T-cell (primary cell): ENCODE results near the gene SPTBN1. TPM values are rescaled to one million over a fixed set of nuclear protein-coding genes. Genes with fewer than 3 reads are reported as not detected.

Source experiments
- ATAC-seq, 4 experiments: fragments of 200-7000 bp in 3 of 4; fragments of 150-1000 bp in 1 of 4; cut with Tn5 transposase; replicated peaks in 1 of 4; 1 replicate in 3 of 4; 2 replicates in 1 of 4; pipeline ENCODE4 v1.10.0; 2021; ENCODE audit warnings: moderate library complexity in 3 of 4, mild to moderate bottlenecking in 2 of 4, moderate number of reproducible peaks in 1 of 4
- CTCF ChIA-PET, 2 donors: fragments of 300-600 bp; sonication (Branson Sonifier 250); formaldehyde crosslinking; loops; one replicate each; lab custom pipeline; 2022; ENCODE audit warnings: antibody characterized with exemption in 2 of 2; lab: Charles Lee
- POLR2A ChIA-PET, 2 donors: fragments of 300-600 bp; sonication (Branson Sonifier 250); formaldehyde crosslinking; loops; one replicate each; lab custom pipeline; 2022; ENCODE audit warnings: antibody characterized with exemption in 2 of 2; lab: Charles Lee
- DNase-seq, 35 experiments: peaks; one replicate each; pipeline versions ENCODE4 v3.0.0 to v3.0.0-alpha.2; 2013 to 2023
- H3K27ac ChIP-seq: one replicate; pipeline ENCODE4 v1.5.1; 2013; ENCODE audit warnings: low read length
- H3K27me3 ChIP-seq, 2 experiments: replicated peaks in 1 of 2; 1 replicate in 1 of 2; 2 replicates in 1 of 2; pipeline versions ENCODE4 v1.6.1 to v1.7.0; 2013; ENCODE audit warnings: low read length in 1 of 2, mixed read lengths in 1 of 2; ENCODE audit not compliant: control insufficient read depth in 2 of 2, insufficient read depth in 2 of 2; ENCODE audit errors: extremely low read depth in 1 of 2
- H3K36me3 ChIP-seq, 2 donors: 1 replicate in 1 of 2; 2 replicates in 1 of 2; pipeline versions ENCODE4 v1.6.1 to v1.7.0; 2013; ENCODE audit warnings: low read length in 1 of 2; ENCODE audit not compliant: control insufficient read depth in 2 of 2, insufficient read depth in 1 of 2; ENCODE audit errors: extremely low read depth in 1 of 2
- H3K4me1 ChIP-seq, 2 experiments: 1 replicate in 1 of 2; 2 replicates in 1 of 2; pipeline versions ENCODE4 v1.6.1 to v1.7.0; 2013; ENCODE audit warnings: low read length in 2 of 2, mixed read lengths in 1 of 2; ENCODE audit not compliant: insufficient read depth in 2 of 2, control insufficient read depth in 1 of 2; ENCODE audit errors: extremely low read depth in 1 of 2
- H3K4me3 ChIP-seq, 2 donors: 1 replicate in 1 of 2; 2 replicates in 1 of 2; pipeline versions ENCODE4 v1.5.1 to v1.7.0; 2013; ENCODE audit warnings: mild to moderate bottlenecking in 2 of 2, low read length in 1 of 2, moderate library complexity in 1 of 2; ENCODE audit not compliant: control insufficient read depth in 1 of 2; ENCODE audit errors: extremely low read depth in 1 of 2
- H3K9me3 ChIP-seq: 2 replicates; pipeline ENCODE4 v1.7.0; 2013
- H3K27ac Mint-ChIP-seq, 2 donors: one replicate each; pipeline ENCODE4 v1.8.0; 2020 to 2021; ENCODE audit warnings: mild to moderate bottlenecking in 2 of 2, mixed read lengths in 2 of 2
- H3K27me3 Mint-ChIP-seq, 2 donors: one replicate each; pipeline ENCODE4 v1.8.0; 2021 to 2022; ENCODE audit warnings: mixed read lengths in 2 of 2
- H3K36me3 Mint-ChIP-seq: one replicate; pipeline ENCODE4 v1.8.0; 2021; ENCODE audit warnings: mixed read lengths
- H3K4me1 Mint-ChIP-seq, 3 donors: one replicate each; pipeline ENCODE4 v1.8.0; 2020 to 2022; ENCODE audit warnings: mixed read lengths in 3 of 3, mild to moderate bottlenecking in 1 of 3
- H3K4me3 Mint-ChIP-seq, 3 donors: one replicate each; pipeline ENCODE4 v1.8.0; 2020 to 2022; ENCODE audit warnings: mild to moderate bottlenecking in 3 of 3, mixed read lengths in 3 of 3, moderate library complexity in 3 of 3
- H3K9me3 Mint-ChIP-seq, 3 donors: one replicate each; pipeline ENCODE4 v1.8.0; 2020 to 2022; ENCODE audit warnings: mixed read lengths in 3 of 3
- WGBS: methylation state at CpG from one replicate; pipeline ENCODE4 v1.1.5; 2013; ENCODE audit warnings: missing lambda C conversion rate; ENCODE audit not compliant: insufficient coverage; 5-methylcytosine and 5-hydroxymethylcytosine counted together
- total RNA-seq, 35 experiments: library from RNA in 6 of 35; stranded (reverse) in 6 of 35; fragments of 120-200 nt in 1 of 35; gene quantifications; one replicate each; pipeline versions ENCODE4 v1.2.1 to v1.2.4 and lab custom pipeline; 2013 to 2026

SPTBN1 gene
- total RNA-seq, 5 donors from 2014 or later (not counting 1 experiment from before 2014, with no cell fraction given), result 129 to 222 (median 139) TPM

DNA sequence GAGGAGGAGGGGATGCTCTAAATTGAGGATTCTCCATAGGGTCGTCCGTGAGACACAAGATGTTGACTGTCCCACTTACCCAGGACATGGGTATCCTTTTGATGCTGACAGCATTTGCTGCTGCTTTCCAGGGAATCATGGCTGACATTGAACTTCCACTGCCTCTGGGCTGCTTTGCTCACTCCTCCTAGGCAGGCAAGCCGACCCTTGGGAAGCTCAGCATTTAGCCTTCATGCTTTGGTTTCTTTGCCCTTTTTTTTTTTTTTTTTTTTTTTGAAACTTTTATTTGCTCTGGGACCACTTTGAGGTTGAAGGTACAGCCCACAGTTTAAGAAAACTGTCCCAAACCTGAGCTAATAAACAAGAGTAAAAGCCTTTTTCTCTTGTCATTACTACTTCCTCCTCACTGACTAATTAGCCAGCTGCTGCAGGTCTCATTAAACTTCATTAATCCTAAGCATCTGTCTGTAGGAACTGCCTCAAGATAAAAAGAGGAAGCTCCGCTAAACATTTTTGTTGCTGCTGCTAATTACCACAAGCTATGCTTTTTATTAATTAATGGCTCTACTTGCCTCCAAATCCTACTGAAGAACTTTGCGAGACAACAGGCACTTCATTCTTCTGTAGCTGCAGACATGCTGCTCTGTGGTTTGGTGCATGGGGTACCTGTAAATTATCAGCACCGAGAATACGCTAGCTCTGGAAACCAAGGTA lies 125.4 kb downstream of the SPTBN1 start:
- H3K9me3 ChIP-seq, result no peaks in the 10 kb centered on the region
- ATAC-seq (no peak), DNase-seq (no peak)
- H3K27ac Mint-ChIP-seq, result peak overlapping the region; percentile 94 to 95
- peak overlapping the region; percentile 44 to 72 (median 62) for H3K4me3 Mint-ChIP-seq
- peak overlapping the region; percentile 7 to 41 for H3K4me3 ChIP-seq
- CTCF ChIA-PET, result interaction anchor here (0.5 to 1.8 kb wide), 14 partner anchors 8 to 938 kb away, joined by 3 to 17 read pairs (median 4); partner anchors contain the start of gene CFAP36 (in 1 of the 2)
- peaks cover 0 to 6% of the 10 kb centered on the region in 2 donors for H3K36me3 ChIP-seq
- peak overlapping the region; percentile 98 for H3K27ac ChIP-seq
- H3K36me3 Mint-ChIP-seq, result peaks cover 18% of the 10 kb centered on the region
- no peaks in the 10 kb centered on the region for H3K27me3 Mint-ChIP-seq
- no peaks in the 10 kb centered on the region for H3K9me3 Mint-ChIP-seq
- H3K4me1 ChIP-seq, result peaks cover 75 to 93% of the 10 kb centered on the region in 2 experiments
- H3K4me1 Mint-ChIP-seq, result peaks cover 94 to 96% (median 94%) of the 10 kb centered on the region in 3 donors
- WGBS, result 40% methylated on average over 1 of the region's 7 CpGs
- POLR2A ChIA-PET, result interaction anchor here (0.5 to 1.8 kb wide), 12 partner anchors 10 to 796 kb away, joined by 3 to 13 read pairs (median 6); no protein-coding TSS in a partner anchor
- H3K27me3 ChIP-seq, result no peaks in the 10 kb centered on the region

DNA sequence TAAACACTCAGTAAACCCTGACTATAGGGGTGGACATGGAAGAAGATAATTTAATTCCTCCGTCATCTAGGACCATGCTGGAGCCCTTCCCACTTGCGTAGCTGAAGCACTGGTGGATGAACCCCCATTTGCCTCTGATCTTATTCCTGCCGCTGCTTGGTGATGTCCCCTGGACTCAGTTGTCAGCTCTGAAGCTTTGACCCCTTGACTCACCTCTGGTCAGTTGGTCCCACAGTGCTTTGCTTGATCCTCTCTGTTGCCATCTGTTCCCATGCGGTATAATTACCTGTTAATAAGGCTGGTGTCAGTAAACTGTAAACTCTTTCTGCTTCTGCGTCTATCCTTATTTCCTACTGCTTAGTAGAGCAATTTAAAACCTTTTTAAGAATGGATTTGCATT lies 126.9 kb downstream of the SPTBN1 start:
- Mint-ChIP-seq H3K4me3 (peak overlapping the region; percentile 34 to 72 (median 48)), H3K36me3 (peaks cover 13% of the 10 kb centered on the region), H3K9me3 (no peaks in the 10 kb centered on the region), H3K4me1 (peaks cover 94 to 96% (median 94%) of the 10 kb centered on the region in 3 donors), H3K27me3 (no peaks in the 10 kb centered on the region), H3K27ac (peak overlapping the region; percentile 94 to 95)
- ChIA-PET CTCF (no interaction called here), POLR2A (no interaction called here)
- peaks cover 0 to 3% of the 10 kb centered on the region in 2 donors for H3K36me3 ChIP-seq
- DNase-seq, result no peak
- no peak for ATAC-seq
- no peaks in the 10 kb centered on the region for H3K9me3 ChIP-seq
- 97% methylated on average over 3 of the region's 5 CpGs for WGBS
- H3K4me1 ChIP-seq, result peaks cover 71 to 92% of the 10 kb centered on the region in 2 experiments
- no peaks in the 10 kb centered on the region for H3K27me3 ChIP-seq
- H3K27ac ChIP-seq, result peak overlapping the region; percentile 98
- no peak overlapping the region for H3K4me3 ChIP-seq

DNA sequence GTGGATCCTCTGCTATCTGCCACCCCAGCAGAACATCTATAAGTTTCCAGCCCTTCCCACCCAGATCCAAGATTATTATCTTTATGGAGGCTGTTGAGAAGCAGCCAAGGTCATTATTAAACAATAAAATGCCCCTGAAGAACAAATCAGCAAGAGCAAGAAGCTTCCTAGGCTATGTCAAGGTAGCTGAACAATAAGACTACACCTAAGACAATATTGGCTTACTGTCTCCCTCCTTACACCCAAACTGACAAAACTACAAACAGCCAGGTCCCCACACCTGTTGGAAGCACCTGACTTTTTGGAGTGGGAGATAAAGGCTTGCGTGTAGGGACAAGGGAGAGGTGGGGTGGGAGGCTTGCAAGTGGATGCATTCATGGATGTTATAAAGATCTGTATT lies 128.5 kb downstream of the SPTBN1 start:
- DNase-seq (no peak), ATAC-seq (no peak)
- peak overlapping the region in 2 of 3 donors; percentile 29 to 72 for H3K4me3 Mint-ChIP-seq
- peaks cover 8% of the 10 kb centered on the region for H3K36me3 Mint-ChIP-seq
- ChIA-PET POLR2A (interaction anchor here in 1 of 2 donors (0.6 kb wide), 1 partner anchor 8 kb away, joined by 3 read pairs; no protein-coding TSS in a partner anchor), CTCF (interaction anchor here in 1 of 2 donors (1.8 kb wide), 1 partner anchor 10 kb away, joined by 5 read pairs; no protein-coding TSS in a partner anchor)
- H3K27ac Mint-ChIP-seq, result peak overlapping the region; percentile 94 to 95
- H3K27me3 ChIP-seq, result no peaks in the 10 kb centered on the region
- H3K4me1 Mint-ChIP-seq, result peaks cover 92 to 96% (median 94%) of the 10 kb centered on the region in 3 donors
- H3K27me3 Mint-ChIP-seq, result no peaks in the 10 kb centered on the region
- H3K9me3 Mint-ChIP-seq, result no peaks in the 10 kb centered on the region
- H3K27ac ChIP-seq, result peak overlapping the region; percentile 49
- no peak overlapping the region for H3K4me3 ChIP-seq
- peaks cover 0 to 3% of the 10 kb centered on the region in 2 donors for H3K36me3 ChIP-seq
- WGBS, result no CpG with 5 or more reads among the region's 1 CpG
- no peaks in the 10 kb centered on the region for H3K9me3 ChIP-seq
- peaks cover 69 to 92% of the 10 kb centered on the region in 2 experiments for H3K4me1 ChIP-seq

DNA sequence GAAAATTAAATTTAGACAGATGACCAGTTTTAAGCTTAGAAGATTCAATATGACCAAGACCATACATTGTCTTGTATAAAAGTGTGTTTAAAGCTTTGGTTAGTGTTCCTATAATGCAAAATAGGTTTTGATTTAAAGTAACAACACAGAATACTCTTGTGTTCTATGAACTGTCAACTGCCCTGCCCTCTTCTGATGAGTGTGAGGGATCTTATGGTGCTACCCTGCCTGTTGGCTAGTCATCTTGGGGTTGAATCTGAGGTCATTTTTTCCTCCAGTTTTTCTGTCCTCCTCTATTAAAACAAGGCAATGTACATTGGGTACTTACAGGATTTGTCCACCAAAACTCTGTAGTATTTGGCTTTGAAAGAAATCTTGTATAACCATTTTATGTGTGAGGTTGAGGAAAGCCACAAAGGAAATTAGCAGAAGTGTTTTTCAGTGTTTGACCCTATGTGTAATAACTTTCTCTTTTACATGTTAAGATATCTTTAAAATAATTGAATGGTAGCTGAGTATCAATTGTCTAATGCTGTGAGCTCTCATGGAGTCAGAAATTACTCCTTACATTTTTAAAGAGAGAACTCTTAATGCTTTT lies 129.1 kb downstream of the SPTBN1 start:
- H3K4me1 ChIP-seq, result peaks cover 67 to 91% of the 10 kb centered on the region in 2 experiments
- ChIA-PET CTCF (interaction anchor here in 1 of 2 donors (1.2 to 2.1 kb wide), 3 partner anchors 10 to 80 kb away, joined by 3 to 5 read pairs (median 5); no protein-coding TSS in a partner anchor), POLR2A (interaction anchor here in 1 of 2 donors (0.6 kb wide), 1 partner anchor 9 kb away, joined by 3 read pairs; no protein-coding TSS in a partner anchor)
- peaks cover 0 to 3% of the 10 kb centered on the region in 2 donors for H3K36me3 ChIP-seq
- H3K27ac Mint-ChIP-seq, result peak overlapping the region; percentile 94 to 95
- H3K4me3 Mint-ChIP-seq, result peak overlapping the region; percentile 47 to 70 (median 67)
- no peaks in the 10 kb centered on the region for H3K27me3 Mint-ChIP-seq
- H3K9me3 ChIP-seq, result no peaks in the 10 kb centered on the region
- peaks cover 91 to 94% (median 94%) of the 10 kb centered on the region in 3 donors for H3K4me1 Mint-ChIP-seq
- no peaks in the 10 kb centered on the region for H3K9me3 Mint-ChIP-seq
- no peaks in the 10 kb centered on the region for H3K27me3 ChIP-seq
- peaks cover 8% of the 10 kb centered on the region for H3K36me3 Mint-ChIP-seq
- no peak overlapping the region for H3K4me3 ChIP-seq
- ATAC-seq, result peak in 2 of 4 experiments; percentile 25 to 32
- no peak for DNase-seq
- peak overlapping the region; percentile 49 for H3K27ac ChIP-seq

DNA sequence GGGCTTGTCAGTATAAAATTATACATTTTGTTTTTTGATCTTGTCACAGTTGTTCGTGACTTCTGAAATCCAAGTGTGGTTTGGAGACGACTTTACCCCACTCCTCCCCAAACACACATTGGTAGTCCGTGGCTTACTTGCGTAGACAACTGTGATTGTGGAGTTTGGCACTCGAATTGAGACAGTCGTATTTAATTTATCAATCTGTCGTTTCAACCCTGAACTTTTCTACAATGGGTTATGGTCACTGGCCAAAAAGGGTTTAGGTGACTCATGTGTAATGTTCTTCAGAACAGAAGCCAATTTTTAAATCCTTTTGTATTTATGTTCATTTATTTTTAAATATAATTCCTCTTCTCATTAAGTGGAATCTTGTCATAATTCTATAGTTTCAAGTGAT lies 129.9 kb downstream of the SPTBN1 start:
- Mint-ChIP-seq H3K27me3 (no peaks in the 10 kb centered on the region), H3K9me3 (no peaks in the 10 kb centered on the region), H3K36me3 (peaks cover 8% of the 10 kb centered on the region), H3K27ac (peak overlapping the region; percentile 95 to 97), H3K4me3 (peak overlapping the region in 2 of 3 donors; percentile 67 to 70), H3K4me1 (peaks cover 95 to 98% (median 97%) of the 10 kb centered on the region in 3 donors)
- Histone ChIP-seq H3K4me1 (peaks cover 69 to 95% of the 10 kb centered on the region in 2 experiments), H3K4me3 (no peak overlapping the region), H3K27me3 (no peaks in the 10 kb centered on the region), H3K27ac (peak overlapping the region; percentile 49), H3K9me3 (no peaks in the 10 kb centered on the region), H3K36me3 (peaks cover 0 to 3% of the 10 kb centered on the region in 2 donors)
- POLR2A ChIA-PET, result interaction anchor here in 1 of 2 donors (1.1 kb wide), 1 partner anchor 14 kb away, joined by 6 read pairs; no protein-coding TSS in a partner anchor
- DNase-seq (peak in 3 of 35 experiments; percentile 26 to 50 (median 34)), ATAC-seq (peak in 1 of 4 experiments; percentile 46)
- CTCF ChIA-PET, result interaction anchor here in 1 of 2 donors (1.2 to 2.2 kb wide), 4 partner anchors 11 to 80 kb away, joined by 3 to 6 read pairs (median 5); no protein-coding TSS in a partner anchor
- no CpG with 5 or more reads among the region's 7 CpGs for WGBS
